GM12865 (cell line): ENCODE data around the gene TACR2.

ENCODE experiments used
- DNase-seq: peaks from one replicate; pipeline ENCODE4 v3.0.0; 2010; ENCODE audit warnings: low read depth
- H3K4me3 ChIP-seq: 2 replicates; pipeline ENCODE4 v1.5.1; 2011; ENCODE audit warnings: mild to moderate bottlenecking, low read depth, low read length, control low read depth
- TF ChIP-seq, protein P1 (sequence below): IDR thresholded peaks from 2 replicates; pipeline ENCODE4 v1.5.1; 2011; ENCODE audit warnings: low read length, control low read depth, low read depth, inconsistent platforms; ENCODE audit not compliant: insufficient read depth; ENCODE audit errors: missing control alignments

The TACR2 gene

DNA sequence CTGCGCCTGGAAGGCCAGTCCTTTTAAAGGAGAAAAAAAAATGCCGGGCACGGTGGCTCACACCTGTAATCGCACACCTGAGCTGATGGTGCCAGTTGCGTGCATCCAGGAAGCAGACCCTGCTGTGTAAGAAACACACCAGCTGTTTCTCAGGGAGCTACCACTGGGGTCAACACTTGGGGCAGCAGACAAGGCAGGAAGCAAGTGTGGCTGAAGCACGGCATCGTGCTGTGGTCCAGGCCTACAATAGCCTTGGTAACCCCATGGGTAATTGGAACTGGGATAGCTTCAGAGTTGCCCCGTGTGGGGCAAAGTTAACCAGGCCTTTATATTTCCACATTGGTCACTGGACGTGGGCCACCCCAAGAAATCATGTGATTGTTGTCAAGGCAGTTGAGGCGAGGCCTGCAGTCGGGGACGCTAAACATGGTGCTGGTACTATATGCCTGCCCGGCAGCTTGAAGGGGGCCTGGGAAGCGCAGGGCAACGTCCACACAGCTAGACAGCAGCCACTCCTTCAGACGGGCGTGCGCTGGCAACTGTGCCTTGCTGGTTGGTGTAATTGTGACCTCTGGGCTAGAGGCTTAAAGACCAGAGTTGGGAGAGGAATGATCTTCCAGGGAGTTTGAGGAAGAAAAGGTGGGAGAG, 2.5 kb upstream of the TACR2 start:
- TF ChIP-seq, protein P1, sequence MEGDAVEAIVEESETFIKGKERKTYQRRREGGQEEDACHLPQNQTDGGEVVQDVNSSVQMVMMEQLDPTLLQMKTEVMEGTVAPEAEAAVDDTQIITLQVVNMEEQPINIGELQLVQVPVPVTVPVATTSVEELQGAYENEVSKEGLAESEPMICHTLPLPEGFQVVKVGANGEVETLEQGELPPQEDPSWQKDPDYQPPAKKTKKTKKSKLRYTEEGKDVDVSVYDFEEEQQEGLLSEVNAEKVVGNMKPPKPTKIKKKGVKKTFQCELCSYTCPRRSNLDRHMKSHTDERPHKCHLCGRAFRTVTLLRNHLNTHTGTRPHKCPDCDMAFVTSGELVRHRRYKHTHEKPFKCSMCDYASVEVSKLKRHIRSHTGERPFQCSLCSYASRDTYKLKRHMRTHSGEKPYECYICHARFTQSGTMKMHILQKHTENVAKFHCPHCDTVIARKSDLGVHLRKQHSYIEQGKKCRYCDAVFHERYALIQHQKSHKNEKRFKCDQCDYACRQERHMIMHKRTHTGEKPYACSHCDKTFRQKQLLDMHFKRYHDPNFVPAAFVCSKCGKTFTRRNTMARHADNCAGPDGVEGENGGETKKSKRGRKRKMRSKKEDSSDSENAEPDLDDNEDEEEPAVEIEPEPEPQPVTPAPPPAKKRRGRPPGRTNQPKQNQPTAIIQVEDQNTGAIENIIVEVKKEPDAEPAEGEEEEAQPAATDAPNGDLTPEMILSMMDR = no peak
- no peak overlapping the region for H3K4me3 ChIP-seq
- no peak for DNase-seq

DNA sequence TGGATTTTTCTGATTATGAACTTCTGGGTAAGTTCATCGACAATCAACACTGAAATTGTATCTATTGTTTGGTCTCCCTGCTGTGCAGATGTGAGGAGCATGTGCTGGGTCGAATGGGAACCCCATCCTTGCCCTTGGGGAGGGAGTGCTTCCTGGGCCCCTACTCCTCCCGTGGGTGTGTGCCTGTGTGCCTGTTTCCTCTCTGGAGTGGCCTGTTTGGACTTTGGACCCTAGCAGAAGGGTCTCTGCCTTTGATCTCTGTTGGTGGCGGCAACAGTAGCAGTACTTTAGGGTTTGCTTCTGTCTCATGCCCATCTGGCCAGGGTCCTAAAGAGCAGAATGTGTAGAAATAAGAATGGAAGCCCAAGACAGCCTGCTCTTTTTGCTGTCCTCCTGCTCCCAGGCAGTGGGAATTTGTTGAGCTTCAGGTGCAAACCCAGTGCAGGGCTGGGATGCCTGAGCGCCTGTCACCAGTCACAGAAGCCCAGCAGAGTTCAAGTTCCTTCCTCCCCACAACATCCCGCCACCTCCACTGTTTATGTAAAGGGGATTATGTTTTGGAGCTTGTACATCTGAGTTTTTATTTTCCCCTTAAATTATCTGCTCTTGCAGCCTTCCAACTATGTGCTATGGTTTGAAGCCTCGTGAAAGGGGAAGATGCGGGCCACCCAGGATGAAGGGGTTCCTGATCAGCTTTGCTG, 1.5 kb upstream of the TACR2 start:
- no peak for DNase-seq
- H3K4me3 ChIP-seq = no peak overlapping the region
- TF ChIP-seq, protein P1 = no peak

DNA sequence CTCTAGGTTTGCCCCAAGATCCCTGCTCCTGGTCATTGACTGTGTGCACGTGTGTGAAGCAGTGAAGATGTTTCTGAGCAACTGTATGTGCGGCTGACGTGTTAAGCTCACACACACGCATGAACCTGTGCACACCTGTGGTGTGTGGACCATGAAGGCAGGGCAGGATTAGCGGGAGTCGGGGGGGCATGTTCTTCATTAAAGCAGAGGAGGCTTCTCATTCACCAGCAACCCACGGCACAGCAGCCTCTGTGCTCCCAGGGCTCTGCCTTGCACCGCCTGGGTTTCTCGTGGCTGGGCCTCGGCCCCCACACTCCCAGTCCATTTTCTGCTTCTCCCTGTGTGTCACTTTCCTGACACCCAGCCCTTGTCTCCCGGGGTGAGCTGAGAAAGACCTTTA, 824 bp upstream of the TACR2 start:
- DNase-seq = no peak
- TF ChIP-seq, protein P1 = no peak
- H3K4me3 ChIP-seq = no peak overlapping the region

DNA sequence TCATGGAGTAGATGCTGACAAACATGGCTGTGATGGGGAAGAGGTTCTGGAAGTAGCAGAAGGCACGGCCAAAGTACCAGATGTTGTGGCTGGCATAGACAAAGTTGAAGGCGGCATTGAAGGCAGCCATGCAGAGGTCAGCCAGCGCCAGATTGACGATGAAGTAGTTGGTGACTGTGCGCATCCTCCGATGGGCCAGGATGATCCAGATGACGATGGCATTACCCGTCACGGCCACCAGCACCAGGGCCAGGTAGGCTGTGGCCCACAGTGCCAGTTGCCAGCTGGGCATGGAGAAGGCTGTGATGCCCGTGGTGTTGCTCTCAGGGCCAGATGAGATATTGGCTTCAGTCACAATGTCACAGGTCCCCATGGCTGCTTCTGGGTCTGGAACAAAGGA, 767 bp downstream of the TACR2 start:
- no peak overlapping the region for H3K4me3 ChIP-seq
- TF ChIP-seq, protein P1 = no peak
- no peak for DNase-seq

DNA sequence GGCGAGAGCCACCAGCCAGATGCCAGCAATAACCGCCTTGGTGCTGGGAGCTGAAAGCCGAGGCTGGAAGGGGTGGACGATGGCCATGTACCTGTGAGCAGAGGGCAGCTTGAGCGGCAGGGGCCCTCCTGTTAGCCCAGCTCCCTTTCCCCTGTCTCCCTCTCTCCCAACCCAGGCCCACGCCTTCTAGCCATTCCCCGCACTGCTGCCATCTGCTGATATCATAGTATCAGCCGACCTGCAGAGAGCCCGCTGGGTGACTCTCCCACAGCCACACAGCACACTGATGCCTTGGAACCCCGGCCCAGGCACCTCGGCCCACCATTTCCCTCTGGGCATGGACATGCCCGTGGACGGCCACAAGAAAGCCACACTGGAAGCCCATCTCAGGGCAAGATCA, 1.7 kb downstream of the TACR2 start:
- H3K4me3 ChIP-seq = no peak overlapping the region
- no peak for DNase-seq

DNA sequence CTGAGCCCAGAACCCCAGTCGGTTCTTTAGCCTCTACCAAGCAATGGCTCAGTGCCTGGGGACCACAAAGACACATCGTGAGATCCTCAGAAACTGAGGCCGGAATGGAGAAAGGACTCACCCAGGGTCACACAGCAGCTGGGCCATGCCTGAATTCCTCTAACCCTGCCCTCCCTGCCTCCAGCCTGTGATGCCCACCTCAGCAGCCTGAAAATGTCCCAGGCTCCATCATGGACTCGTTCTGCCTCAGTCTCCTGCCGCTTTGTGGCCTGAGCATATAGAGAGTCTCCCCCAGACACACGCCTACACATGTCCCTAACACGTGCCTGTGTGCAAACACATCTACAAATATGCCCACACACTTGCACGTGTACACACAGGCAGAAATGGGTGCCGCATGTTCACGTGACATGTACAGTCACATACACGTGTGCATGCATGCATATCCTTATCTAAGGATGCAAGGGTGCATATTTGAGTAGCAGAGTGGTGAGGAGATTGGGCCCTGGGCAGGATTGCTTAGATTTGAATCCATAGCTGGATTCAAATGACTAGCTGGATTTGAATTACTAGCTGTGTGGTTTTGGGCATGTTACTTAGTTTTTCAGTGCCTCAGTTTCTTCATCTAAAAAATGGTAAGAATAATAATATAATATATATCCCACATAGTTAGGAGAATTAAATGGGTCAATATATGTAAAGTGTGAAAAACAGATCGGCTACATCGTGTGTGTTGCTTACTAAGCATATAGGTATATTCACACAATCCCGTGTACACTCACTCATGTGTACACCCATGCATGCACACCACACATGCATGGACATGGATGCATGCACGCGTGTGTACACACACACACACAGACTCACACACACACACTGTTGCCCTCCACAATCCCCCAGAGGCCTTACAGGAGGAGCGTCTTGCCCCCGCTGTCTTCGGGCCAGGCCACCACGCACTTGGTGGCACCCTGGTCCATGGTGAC, 2.4 kb downstream of the TACR2 start:
- TF ChIP-seq, protein P1 = no peak
- DNase-seq = no peak
- H3K4me3 ChIP-seq = no peak overlapping the region

More for the DNA sequence above, 1.7 kb downstream of the TACR2 start:
- TF ChIP-seq, protein P1 = no peak
